NCI-H146 treated with DMSO at 0.1 percent for 48 hours (cell line): ENCODE data around the gene MSI2.
A peak's percentile ranks its signal among the peaks of the same experiment; 100 is the strongest.
"Not testable (repeated sequence)": the region's sequence is repeated elsewhere in the genome, so short reads cannot be mapped to it uniquely, and the experiment has no call there.

ENCODE experiments used
- DNase-seq: peaks from one replicate; lab custom pipeline; 2025; ENCODE audit not compliant: unreplicated experiment; lab: John Stamatoyannopoulos, UW

The MSI2 gene

DNA sequence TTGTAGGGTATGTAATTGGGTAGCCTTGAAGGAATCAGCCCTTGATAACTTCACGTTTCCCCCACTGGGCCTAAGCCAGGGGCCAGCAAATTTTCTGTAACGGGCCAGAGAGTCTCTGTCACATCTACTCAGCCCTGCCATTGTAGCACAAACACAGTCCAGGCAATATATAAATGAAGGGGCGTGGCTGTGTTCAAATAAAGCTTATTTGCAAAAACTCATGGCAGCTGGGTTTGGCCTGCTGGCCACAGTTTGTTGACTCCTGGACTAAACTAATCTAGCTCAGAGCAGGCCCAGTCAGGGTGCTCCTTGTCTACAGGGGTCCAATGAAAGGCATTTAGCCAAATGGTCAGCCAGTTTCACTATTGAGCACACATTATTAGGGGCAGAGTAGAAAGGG lies 347.2 kb downstream of the MSI2 start:
- DNase-seq = no peak

DNA sequence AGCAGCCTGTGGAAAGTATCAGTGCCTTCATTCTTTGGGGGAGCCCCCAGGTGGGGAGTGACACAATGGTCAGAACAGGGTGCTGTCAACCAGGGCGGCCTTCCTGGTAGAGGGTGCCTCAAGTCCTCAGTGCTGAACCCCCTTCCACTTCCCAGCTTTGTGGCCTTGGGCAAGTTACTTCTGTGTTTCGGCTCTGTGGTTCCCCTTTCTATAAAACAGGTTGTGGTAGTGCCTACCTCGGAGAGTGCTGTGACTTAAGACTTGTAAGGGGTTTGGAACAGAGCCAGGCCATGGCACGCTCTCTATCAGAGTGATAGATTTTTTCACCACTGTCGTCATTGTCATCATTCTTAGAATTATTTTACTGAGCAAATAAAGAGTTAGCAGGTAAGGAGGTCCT lies 347.7 kb downstream of the MSI2 start:
- no peak for DNase-seq

- DNase-seq = peak; percentile 44
These were observed 348.7 kb downstream of the MSI2 start for GRCh38 chr17:57604771-57605674.

DNA sequence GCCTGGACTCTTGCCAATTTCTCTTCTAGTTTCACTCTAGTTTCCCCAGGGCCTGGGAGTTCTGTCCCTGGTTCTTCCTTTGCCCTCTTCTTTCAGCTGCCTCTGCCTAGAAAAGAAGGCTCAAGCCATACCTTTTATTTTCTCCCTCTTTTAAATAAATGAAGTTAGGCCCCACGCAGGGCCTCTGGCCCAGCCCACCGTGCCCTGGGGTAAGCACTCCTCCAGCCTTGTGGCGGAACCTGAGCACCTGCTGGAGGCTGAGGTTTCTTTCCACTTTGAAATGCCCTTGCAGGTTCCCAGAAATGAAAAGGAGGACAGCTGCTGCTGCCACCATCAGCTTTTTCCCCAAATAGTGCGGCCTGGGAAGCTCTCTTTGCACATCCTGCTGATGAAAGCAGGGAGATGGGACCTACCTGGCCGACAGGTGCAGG lies 349.4 kb downstream of the MSI2 start:
- peak; percentile 61 for DNase-seq

DNA sequence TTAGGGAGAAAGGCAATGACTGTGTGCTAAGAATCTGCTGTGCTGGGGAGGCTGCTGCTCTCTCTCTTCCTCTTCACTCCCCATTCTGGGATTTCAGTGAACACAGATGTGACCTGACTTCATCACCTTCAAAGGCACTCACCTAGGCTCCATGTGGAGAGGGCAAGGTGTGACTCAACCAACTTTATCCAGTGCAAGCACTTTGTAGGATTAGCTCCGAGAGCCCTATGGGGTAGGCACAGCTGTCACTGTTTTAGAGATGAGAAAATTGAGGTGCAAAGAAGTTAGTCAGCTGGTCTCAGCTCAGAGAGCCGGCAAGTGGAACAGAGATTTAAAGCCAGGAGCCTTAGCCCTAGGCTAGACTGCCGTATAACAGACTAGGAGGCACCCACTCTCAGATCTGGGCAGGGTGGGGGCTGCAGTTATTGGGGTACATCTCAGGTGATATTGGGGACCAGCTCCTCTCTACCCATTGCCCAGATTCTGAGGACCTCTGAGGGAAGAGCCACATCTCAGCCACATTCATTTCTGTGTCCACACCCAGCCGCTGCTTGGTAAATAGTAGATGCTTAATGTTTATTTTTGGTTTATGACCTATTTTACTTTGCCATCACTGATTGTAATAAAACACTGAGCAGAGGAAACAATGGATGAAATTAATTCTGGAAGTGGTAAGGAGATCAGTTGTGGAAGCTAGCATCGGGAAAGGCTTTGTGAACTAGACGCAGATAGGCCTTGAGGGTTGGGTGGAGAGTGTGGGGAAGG lies 350.0 kb downstream of the MSI2 start:
- no peak for DNase-seq

DNA sequence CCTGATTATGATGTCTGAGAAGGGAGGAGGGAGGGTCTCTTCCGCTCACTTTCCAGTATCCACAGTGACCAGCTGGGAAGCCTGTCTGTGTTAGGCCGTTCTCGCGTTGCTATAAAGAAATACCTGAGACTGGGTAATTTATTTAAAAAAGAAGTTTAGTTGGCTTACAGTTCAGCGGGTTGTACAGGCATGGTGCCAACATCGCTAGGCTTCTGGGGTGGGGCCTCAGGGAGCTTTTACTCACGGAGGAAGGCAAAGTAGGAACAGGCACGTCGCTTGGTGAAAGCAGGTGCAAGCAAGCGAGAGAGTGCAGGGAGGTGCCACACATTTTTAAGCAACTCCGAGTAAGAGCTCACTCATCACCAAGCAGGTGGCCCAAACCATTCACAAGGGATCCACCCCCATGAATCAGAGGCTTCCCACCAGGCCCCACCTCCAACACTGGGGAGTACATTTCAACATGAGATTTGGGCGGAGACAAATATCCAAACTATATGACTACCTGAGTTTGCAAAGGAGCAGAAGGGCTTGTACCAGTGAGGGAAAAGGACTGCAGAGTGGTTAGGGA lies 351.3 kb downstream of the MSI2 start:
- DNase-seq = no peak

- no peak for DNase-seq
These were observed 352.2 kb downstream of the MSI2 start for GRCh38 chr17:57608369-57609124.

GRCh38 chr17:57609125-57609877 lies 353.0 kb downstream of the MSI2 start:
- no peak for DNase-seq

GRCh38 chr17:57609878-57610270 lies 353.6 kb downstream of the MSI2 start:
- DNase-seq = no peak

GRCh38 chr17:57612202-57613071 lies 356.1 kb downstream of the MSI2 start:
- peak; percentile 87 for DNase-seq

GRCh38 chr17:57614742-57615141 lies 358.4 kb downstream of the MSI2 start:
- DNase-seq = no peak

DNA sequence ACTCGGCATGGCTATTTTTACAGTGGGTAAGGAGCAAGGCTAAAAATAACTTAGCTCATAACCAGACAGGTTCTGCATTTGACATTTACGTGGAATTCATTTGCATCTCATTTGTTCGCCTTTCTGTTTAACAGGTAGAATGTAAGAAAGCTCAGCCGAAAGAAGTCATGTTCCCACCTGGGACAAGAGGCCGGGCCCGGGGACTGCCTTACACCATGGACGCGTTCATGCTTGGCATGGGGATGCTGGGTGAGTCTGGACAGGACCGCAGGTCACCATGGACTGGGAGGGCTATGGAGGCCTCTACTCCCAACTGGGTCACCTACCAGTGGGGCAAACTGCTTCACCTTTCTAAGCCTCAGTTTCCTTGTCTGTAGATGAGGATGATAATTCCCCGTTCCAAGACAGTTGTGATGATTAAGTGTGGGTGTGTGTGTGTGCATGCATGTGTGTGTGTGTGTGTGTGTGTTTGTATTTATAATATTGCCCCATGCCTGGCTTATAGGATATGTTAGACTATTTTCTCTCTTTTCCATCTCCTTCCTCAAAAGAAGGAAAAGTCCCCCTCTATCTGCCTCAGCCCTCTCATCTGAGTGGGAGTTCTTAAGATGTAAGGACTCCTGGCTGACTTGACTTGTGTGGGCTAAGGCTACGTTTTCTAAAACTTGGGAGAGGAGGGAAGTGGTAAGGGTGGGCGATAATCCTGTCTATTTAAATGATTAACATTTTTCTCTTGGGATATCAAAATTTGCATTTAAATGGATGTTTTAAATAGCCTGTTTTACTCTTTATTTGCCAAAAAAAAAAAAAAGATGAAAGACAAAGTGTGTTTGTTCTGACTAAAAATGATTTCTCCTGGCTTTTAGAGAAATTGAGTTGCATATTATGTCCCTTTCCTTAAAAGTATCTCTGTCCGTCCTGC lies 359.8 kb downstream of the MSI2 start:
- DNase-seq = no peak

DNA sequence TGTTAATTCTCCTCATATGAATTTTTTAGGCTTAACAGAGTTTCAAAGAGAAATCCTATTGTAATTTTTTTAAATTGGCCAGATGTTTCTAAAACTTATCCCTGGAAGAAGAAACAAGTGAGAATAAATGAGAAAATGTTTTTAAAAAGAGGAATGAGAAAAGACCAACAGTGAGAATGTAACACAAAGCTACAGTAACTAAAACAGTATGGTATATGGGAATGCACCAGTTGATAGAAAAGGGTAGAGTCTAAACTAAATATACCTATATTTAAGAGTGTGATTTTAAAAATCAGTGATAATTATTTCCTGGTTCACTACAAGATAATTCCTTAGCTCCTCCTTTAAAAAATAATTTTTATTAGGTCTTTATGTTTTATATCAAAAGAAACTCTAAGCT lies 360.9 kb downstream of the MSI2 start:
- no peak for DNase-seq

DNA sequence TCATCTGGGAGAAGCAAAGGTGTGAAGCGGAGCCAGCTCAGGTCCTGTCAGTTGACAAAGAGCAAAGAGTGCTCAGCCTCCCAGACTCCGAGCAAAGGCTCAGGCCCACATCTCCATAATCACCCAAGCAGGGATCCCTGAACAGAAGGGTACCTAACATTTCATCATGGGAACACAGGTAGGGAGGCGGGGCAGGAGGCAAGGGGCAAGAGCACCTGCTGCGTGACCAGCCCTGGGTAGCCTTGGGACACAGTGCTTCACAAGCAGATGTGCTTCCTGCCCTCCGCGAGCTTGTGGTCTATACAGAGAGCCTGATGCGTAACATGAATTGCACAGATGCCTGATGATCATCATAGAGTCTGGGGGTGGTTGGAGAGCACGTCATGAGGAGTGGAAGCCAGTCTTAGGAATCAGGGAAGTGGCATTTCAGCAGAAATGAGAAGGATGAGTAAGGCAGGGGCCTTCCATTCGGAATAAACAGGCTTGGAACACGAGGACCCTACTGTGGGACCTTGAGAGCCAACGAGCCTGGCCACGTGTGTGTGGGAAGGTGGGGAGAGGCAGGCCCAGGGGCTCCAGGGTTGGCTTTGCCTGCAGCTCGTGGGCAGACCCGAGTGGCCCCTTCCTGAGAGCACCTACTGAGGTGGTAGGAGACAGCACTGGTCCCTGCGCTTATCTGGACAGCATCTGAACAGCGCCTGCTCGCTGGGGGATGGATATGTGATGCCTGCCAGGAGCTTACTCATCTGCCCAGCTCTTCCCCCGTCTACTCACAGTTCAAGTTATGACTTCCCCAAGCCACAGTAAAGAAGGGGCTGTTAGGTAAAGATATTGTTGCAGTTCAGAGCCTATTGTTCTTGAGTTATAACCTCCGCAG lies 363.0 kb downstream of the MSI2 start:
- DNase-seq = no peak

DNA sequence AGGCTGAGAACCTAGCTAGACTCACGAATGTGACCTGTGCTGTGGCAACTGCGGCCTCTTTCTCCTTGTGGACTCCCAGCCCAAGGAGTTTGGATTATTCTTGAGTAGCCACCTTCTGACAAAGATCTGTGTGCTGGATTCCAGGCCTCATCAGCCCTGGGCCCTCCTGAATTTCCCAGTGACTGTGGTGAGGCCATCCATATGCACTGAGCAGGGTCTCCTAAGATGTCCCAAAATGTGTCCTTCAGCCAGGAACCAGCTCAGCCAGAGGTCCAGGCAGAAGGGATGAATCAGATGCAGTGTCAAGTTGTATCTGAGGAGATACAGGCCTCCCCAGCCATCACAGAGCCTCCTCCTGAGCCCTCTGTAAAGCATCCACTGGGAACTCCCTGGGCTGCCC lies 364.3 kb downstream of the MSI2 start:
- DNase-seq = no peak

DNA sequence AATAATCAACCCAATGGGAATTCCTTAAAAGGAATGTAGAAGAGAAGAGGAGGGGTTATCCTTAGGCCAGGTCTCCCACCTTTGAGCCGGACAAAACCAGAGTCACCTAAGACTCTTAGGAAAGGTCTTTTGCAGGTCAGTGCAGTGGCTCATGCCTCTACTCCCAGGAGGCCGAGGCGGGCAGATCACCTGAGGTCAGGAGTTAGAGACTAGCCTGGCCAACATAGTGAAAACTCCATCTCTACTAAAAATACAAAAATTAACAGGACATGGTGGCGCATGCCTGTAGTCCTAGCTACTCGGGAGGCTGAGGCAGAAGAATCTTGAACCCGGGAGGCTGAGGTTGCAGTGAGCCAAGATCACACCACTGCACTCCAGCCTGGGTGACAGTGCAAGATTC lies 365.5 kb downstream of the MSI2 start:
- not testable (repeated sequence) for DNase-seq

GRCh38 chr17:57622306-57622682 lies 366.0 kb downstream of the MSI2 start:
- DNase-seq = no peak
